GM13976 (cell line): ENCODE data around the gene BOK.

Experiments used
- DNase-seq: peaks from one replicate; pipeline ENCODE4 v3.0.0; 2012; ENCODE audit warnings: low spot score
- in situ Hi-C: fragments of 300-500 bp; cut with MboI; formaldehyde crosslinking; loops from one replicate; pipeline ENCODE4 v1.12.0; 2022; ENCODE audit warnings: low sequenced_read_pairs, mixed read lengths, inconsistent platforms; ENCODE audit not compliant: unreplicated experiment
- TF ChIP-seq, protein P1 (sequence below): IDR thresholded peaks from 2 replicates; pipeline ENCODE4 v1.5.1; 2012; ENCODE audit warnings: borderline replicate concordance, mild to moderate bottlenecking; ENCODE audit not compliant: insufficient read depth; ENCODE audit errors: extremely low read depth, missing control alignments, control extremely low read depth

Gene BOK

DNA sequence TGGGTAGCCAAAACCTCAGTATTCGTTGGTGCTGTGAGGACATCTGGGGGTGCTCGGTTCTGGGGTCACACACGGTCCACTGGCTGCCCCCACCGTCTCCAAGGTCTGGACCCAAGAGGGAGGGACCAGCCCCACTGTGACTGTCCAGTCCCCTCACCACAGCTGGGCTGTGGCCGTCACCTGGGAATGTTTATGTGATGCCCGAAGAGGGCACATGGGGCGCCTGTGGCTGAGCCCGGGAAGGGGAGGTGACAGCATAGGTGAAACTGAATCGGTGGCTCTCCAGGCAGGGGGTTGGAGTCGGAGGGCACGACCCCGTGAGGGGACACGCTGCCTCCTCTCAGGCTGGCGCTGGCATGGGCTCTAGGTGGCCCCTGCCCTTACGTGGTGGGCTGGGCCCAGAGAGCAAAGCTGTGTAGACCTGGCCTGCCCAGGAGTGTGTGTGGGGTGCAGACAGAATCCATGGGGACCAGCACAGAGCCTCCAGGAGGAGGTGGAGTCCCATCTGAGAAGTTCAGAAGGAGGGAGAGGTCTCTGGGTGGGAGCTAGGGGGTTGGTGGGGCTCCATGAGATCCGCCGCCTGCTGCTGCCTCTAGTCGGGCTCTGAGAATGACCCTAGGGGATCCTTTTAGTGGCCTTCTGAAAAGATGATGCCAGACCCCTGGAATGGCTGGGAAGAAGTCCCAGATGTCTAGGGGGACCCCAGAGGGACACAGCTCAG is 1.8 kb downstream of the BOK start:
- in situ Hi-C loops = no loop called here
- TF ChIP-seq, protein P1, sequence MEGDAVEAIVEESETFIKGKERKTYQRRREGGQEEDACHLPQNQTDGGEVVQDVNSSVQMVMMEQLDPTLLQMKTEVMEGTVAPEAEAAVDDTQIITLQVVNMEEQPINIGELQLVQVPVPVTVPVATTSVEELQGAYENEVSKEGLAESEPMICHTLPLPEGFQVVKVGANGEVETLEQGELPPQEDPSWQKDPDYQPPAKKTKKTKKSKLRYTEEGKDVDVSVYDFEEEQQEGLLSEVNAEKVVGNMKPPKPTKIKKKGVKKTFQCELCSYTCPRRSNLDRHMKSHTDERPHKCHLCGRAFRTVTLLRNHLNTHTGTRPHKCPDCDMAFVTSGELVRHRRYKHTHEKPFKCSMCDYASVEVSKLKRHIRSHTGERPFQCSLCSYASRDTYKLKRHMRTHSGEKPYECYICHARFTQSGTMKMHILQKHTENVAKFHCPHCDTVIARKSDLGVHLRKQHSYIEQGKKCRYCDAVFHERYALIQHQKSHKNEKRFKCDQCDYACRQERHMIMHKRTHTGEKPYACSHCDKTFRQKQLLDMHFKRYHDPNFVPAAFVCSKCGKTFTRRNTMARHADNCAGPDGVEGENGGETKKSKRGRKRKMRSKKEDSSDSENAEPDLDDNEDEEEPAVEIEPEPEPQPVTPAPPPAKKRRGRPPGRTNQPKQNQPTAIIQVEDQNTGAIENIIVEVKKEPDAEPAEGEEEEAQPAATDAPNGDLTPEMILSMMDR = no peak
- DNase-seq = no peak

DNA sequence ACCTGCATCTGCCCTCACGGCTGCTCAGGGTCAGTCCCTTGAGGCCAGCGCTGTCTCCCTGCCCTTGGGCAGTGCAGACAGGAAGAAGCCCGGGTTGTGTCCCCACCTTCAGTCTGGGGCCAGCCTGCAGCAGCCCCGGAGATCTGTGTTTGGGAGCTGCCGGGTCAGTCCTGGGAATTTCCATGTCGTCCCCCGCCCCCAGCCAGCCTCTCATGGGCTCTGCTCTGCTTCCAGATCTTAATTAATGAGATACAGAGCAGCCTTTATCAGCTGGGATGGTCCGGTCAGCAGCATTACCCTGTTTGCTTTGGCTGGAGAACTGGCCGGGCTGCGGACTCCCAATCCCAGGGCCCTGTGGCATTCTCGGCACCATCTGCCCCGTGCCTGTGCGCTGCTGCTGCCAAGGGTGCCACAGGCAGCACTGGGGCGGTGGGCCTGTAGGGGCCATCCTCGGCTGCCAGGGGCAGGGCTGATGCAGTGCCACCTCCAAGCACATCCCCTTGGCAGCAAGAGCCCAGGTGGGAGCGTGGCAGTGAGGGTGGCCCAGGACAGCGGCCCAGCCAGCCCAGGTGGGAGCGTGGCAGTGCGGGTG is 2.4 kb downstream of the BOK start:
- in situ Hi-C loops = no loop called here
- DNase-seq = no peak
- TF ChIP-seq, protein P1 = no peak

DNA sequence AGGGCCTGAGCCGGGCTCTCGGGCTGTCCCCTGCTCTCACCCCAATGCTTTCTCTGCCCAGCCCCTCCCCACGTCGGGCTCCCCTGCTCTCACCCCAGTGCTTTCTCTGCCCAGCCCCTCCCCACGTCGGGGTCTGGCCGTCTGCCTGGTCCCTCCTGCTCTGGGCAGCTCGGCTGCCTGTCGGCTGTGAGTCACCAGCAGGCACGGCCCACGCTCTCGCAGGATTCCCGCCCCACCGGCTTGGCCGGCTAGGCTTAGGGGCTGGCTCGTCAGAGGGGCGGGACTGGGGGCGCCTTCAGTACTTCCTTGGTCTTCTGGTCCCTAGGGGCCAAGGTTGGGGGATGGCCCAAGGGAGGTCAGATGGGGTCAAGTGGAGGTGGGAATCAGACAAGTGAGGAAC is 3.3 kb downstream of the BOK start:
- DNase-seq = no peak
- in situ Hi-C loops = no loop called here
- TF ChIP-seq, protein P1 = no peak

DNA sequence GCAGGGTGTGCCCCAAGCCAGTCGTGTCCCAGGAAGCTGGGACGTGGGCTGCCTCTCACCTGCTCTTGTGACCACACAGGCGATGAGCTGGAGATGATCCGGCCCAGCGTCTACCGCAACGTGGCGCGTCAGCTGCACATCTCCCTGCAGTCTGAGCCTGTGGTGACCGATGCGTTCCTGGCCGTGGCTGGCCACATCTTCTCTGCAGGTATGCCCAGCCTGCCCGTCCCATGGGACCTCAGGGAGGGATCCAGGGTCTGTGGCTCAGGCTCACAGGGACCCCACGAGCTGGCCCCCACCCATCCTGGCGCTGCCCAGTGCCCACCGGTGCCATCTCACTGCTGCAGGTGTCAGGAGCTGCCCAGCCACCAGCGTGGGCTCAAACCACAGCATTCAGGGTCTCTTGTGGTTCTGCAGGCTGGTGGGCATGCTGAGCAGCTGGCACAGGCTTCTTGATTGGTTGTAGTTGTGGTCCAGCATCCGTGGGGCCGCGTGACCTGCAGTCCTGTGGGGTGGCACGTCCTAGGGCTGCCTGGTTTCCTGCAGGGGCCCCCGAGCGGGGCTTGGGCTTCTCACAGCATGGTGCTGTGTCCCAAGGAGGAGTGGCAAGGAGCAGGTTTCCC is 3.8 kb downstream of the BOK start:
- TF ChIP-seq, protein P1 = no peak
- in situ Hi-C loops = no loop called here
- no peak for DNase-seq

DNA sequence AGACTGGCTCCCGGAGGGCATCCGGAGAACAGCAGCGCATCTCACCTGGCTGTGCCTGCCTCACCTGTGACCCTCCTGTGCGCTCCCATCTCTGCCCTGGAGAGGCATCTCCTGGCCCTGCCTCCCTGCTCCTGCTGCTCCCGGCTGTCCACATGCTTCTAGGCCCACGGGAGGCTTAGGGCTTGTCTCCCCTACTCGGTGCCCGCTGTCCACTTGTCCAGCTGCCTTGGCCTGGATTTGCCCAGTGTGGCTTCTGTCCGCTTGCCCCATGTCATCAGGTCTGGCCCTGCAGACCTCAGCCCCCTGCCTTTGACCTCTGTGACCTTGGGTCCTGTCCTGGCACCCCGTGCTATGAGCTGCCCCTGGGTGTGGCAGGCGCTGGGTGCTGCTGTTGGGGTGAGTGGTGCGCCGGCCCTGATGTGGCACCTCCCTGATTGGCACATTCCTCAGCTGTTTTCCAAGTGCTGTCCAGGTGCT is 4.5 kb downstream of the BOK start:
- in situ Hi-C loops = no loop called here
- no peak for DNase-seq
- TF ChIP-seq, protein P1 = no peak

DNA sequence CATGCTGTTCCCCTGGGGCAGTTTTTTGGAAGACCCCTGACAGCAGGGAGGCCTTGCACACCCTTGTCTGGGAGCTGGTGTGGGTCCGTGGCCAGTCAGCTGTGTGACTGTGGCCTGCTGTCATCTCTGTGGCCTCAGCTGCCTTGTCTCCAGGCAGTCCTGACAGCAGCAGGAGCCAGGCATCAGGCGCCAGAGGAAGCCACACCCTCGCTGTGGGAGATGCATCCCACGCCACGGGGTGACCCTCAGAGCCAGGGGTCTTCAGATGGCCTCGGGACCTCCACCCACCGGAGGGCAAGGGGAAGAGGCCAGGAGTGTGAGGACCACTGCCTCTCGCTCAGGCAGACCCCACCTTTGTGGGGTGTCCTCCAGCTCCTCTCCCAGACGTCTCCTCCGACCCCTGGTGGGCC is 5.0 kb downstream of the BOK start:
- in situ Hi-C loops = no loop called here
- DNase-seq = no peak
- TF ChIP-seq, protein P1 = no peak
